ENCODE results near the gene SF3B6. TPM values are rescaled to one million over a fixed set of nuclear protein-coding genes. Genes with fewer than 3 reads are reported as not detected.
"Not testable (repeated sequence)": the region's sequence is repeated elsewhere in the genome, so short reads cannot be mapped to it uniquely, and the experiment has no call there.

The SF3B6 gene
- total and polyA plus RNA-seq, 12 donors, result 29.2 to 81.7 (median 57.4) TPM

GRCh38 chr2:24045511-24046508, 30.3 kb downstream of the SF3B6 start:
- H3K27ac ChIP-seq, result no peak overlapping the region
- H3K27me3 ChIP-seq, result peaks cover 0 to 22% (median 0%) of the 10 kb centered on the region in 7 donors
- H3K36me3 ChIP-seq, result no peaks in the 10 kb centered on the region
- DNase-seq (no peak), ATAC-seq (no peak)
- no peak for TF ChIP-seq CTCF (IDR thresholded peaks at IDR 0.05)
- WGBS, 2 donors, result 84 to 85% methylated on average over 11 of the region's 11 CpGs
- H3K9me3 ChIP-seq, result no peaks in the 10 kb centered on the region
- intact Hi-C loops (cut with DNase I), result loop anchor here in 3 of 10 donors (2.0 to 10.0 kb wide), 4 partner anchors 31 to 121 kb away; partner anchors contain the start of genes ATAD2B (in 3 of the 3), SF3B6 (in 1 of the 3) and TP53I3 (in 1 of the 3)
- peak overlapping the region in 6 of 10 donors; percentile 72 to 87 (median 75) for H3K4me3 ChIP-seq
- H3K4me1 ChIP-seq, result peaks cover 0 to 38% (median 29%) of the 10 kb centered on the region in 9 donors

- 96% methylated on average over 6 of the region's 6 CpGs for WGBS, 2 donors
- Histone ChIP-seq H3K4me1 (peaks cover 0 to 18% (median 14%) of the 10 kb centered on the region in 9 donors), H3K36me3 (peaks cover 0 to 16% (median 11%) of the 10 kb centered on the region in 9 donors)
- not testable (repeated sequence) for H3K27ac ChIP-seq, ATAC-seq, H3K27me3 ChIP-seq, DNase-seq, H3K9me3 ChIP-seq, H3K4me3 ChIP-seq
- intact Hi-C loops (cut with DNase I), result loop anchor here in 1 of 10 donors (10.0 kb wide), 1 partner anchor 118 kb away; the partner anchor contains the start of gene ATAD2B
These were observed 33.0 kb downstream of the SF3B6 start for GRCh38 chr2:24043133-24043532.

- peaks cover 0 to 7% (median 0%) of the 10 kb centered on the region in 9 donors for H3K4me1 ChIP-seq
- H3K36me3 ChIP-seq, result peaks cover 0 to 39% (median 28%) of the 10 kb centered on the region in 9 donors
- ATAC-seq (no peak), DNase-seq (no peak)
- no peak for TF ChIP-seq CTCF (IDR thresholded peaks at IDR 0.05)
- intact Hi-C loops (cut with DNase I), result loop anchor here in 1 of 10 donors (10.0 kb wide), 1 partner anchor 116 kb away; the partner anchor contains the start of gene ATAD2B
- H3K27ac ChIP-seq, result no peak overlapping the region
- H3K9me3 ChIP-seq, result no peaks in the 10 kb centered on the region
- H3K4me3 ChIP-seq, result no peak overlapping the region
- no peaks in the 10 kb centered on the region for H3K27me3 ChIP-seq
- WGBS, 2 donors, result 98 to 99% methylated on average over 4 of the region's 4 CpGs
These were observed 35.6 kb downstream of the SF3B6 start for GRCh38 chr2:24040511-24040910.

GRCh38 chr2:24038786-24039499, 37.2 kb downstream of the SF3B6 start:
- Histone ChIP-seq H3K36me3 (peaks cover 0 to 43% (median 28%) of the 10 kb centered on the region in 9 donors), H3K4me3 (no peak overlapping the region), H3K4me1 (peaks cover 0 to 6% (median 0%) of the 10 kb centered on the region in 9 donors), H3K27me3 (no peaks in the 10 kb centered on the region), H3K27ac (no peak overlapping the region), H3K9me3 (no peaks in the 10 kb centered on the region)
- no peak for TF ChIP-seq CTCF (IDR thresholded peaks at IDR 0.05)
- ATAC-seq (no peak), DNase-seq (no peak)
- intact Hi-C loops (cut with DNase I), result no loop called here
- 91 to 96% methylated on average over 9 of the region's 9 CpGs for WGBS, 2 donors
